Astrocyte (in vitro differentiated cells and primary cell): Measurements from ENCODE around the gene ARHGAP6.

ENCODE experiments used
- CTCF ChIP-seq: IDR thresholded peaks from 2 replicates; pipeline ENCODE4 v1.5.1; 2011; ENCODE audit warnings: low read depth, mild to moderate bottlenecking, inconsistent platforms, low read length, moderate library complexity; ENCODE audit not compliant: insufficient read depth
- EZH2 ChIP-seq: IDR thresholded peaks from 2 replicates; pipeline ENCODE4 v1.6.1; 2012; ENCODE audit warnings: mild to moderate bottlenecking, low read length, inconsistent platforms; ENCODE audit not compliant: insufficient read depth

GRCh38 chrX:11462648-11463047 is 203.1 kb downstream of the ARHGAP6 start:
- TF ChIP-seq CTCF (no peak), EZH2 (no peak)
